OCI-LY7 (cell line): ENCODE data around the gene MEOX2. TPM values are rescaled to one million over a fixed set of nuclear protein-coding genes. Genes with fewer than 3 reads are reported as not detected.

Experiments
- BruUV-seq: library from RNA; stranded (reverse); fragments of 400-500 nt; replicated peaks from 2 replicates; lab custom pipeline; 2021; lab: Mats Ljungman, UMichigan
- CTCF ChIA-PET: fragments of 300-600 bp; sonication (Branson Sonifier 250); formaldehyde crosslinking; loops from one replicate; lab custom pipeline; 2022; ENCODE audit warnings: antibody characterized with exemption; ENCODE audit not compliant: unreplicated experiment; lab: Charles Lee
- POLR2A ChIA-PET: fragments of 300-600 bp; sonication (Branson Sonifier 250); formaldehyde crosslinking; loops from one replicate; lab custom pipeline; 2022; ENCODE audit warnings: antibody characterized with exemption; lab: Charles Lee
- DNase-seq: peaks from one replicate; pipeline ENCODE4 v3.0.0-alpha.2; 2015; ENCODE audit warnings: low spot score
- H2AFZ ChIP-seq: fragments of 200-600 bp; sonication (generic), shearing (Covaris generic); 2 replicates; pipeline ENCODE4 v1.6.1; 2014; ENCODE audit warnings: mild to moderate bottlenecking, antibody characterized with exemption, low read length, moderate library complexity
- H3K27ac ChIP-seq: fragments of 200-600 bp; sonication (generic); 2 replicates; pipeline ENCODE4 v1.5.1; 2014; ENCODE audit warnings: mixed run types, low read depth, mild to moderate bottlenecking, moderate library complexity, low read length, inconsistent platforms; ENCODE audit not compliant: poor library complexity, severe bottlenecking
- H3K36me3 ChIP-seq: fragments of 200-600 bp; sonication (generic); 2 replicates; pipeline ENCODE4 v1.6.1; 2014; ENCODE audit warnings: mild to moderate bottlenecking, antibody characterized with exemption, low read length, moderate library complexity, mixed read lengths; ENCODE audit not compliant: insufficient read depth
- H3K4me1 ChIP-seq: fragments of 200-600 bp; sonication (generic); 2 replicates; pipeline ENCODE4 v1.5.1; 2014; ENCODE audit warnings: mild to moderate bottlenecking, low read length; ENCODE audit not compliant: insufficient read depth, poor library complexity, severe bottlenecking
- H3K4me2 ChIP-seq: fragments of 200-600 bp; sonication (generic); 2 replicates; pipeline ENCODE4 v1.6.1; 2014; ENCODE audit warnings: mild to moderate bottlenecking, low read length
- H3K4me3 ChIP-seq: fragments of 200-600 bp; sonication (generic); 2 replicates; pipeline ENCODE4 v1.5.1; 2014; ENCODE audit warnings: mild to moderate bottlenecking, low read depth, low read length; ENCODE audit not compliant: poor library complexity, severe bottlenecking
- H3K79me2 ChIP-seq: fragments of 200-600 bp; sonication (generic); 2 replicates; pipeline ENCODE4 v1.6.1; 2016; ENCODE audit warnings: low read depth, mild to moderate bottlenecking, low read length, moderate library complexity, mixed read lengths; ENCODE audit not compliant: insufficient read depth
- H3K9me2 ChIP-seq: fragments of 200-600 bp; sonication (generic); 2 replicates; pipeline ENCODE4 v1.6.1; 2016; ENCODE audit warnings: mild to moderate bottlenecking, low read length, mixed read lengths; ENCODE audit not compliant: insufficient read depth
- H3K9me3 ChIP-seq: fragments of 200-600 bp; sonication (generic); 2 replicates; pipeline ENCODE4 v1.6.1; 2014; ENCODE audit warnings: mild to moderate bottlenecking, mixed run types, low read length, mixed read lengths
- H4K20me1 ChIP-seq: fragments of 200-600 bp; sonication (generic); 2 replicates; pipeline ENCODE4 v1.6.1; 2014; ENCODE audit warnings: mild to moderate bottlenecking, antibody characterized with exemption, low read length, moderate library complexity, mixed read lengths; ENCODE audit not compliant: insufficient read depth
- CTCF ChIP-seq: fragments of 200-600 bp; sonication (generic); conservative IDR thresholded peaks from 2 replicates; pipeline ENCODE4 v1.5.1; 2014; ENCODE audit warnings: mild to moderate bottlenecking, antibody characterized with exemption, low read length, moderate library complexity, mixed read lengths
- EZH2phosphoT487 ChIP-seq: fragments of 200-600 bp; sonication (generic); IDR thresholded peaks from 2 replicates; pipeline ENCODE4 v1.6.1; 2018; ENCODE audit warnings: low read depth, borderline replicate concordance, mild to moderate bottlenecking, mixed run types, antibody characterized with exemption, low read length, moderate library complexity, mixed read lengths
- intact Hi-C: fragments of 100-400 bp; cut with micrococcal nuclease; formaldehyde crosslinking; loops from one replicate; pipeline ENCODE4 v1.10.0; 2022; ENCODE audit not compliant: unreplicated experiment
- total RNA-seq, 2 experiments: library from RNA; depleted of rRNA in 1 of 2; stranded (reverse); fragments of >200 nt in 1 of 2; shearing (Covaris generic) in 1 of 2; gene quantifications; 2 replicates each; pipeline ENCODE4 v1.2.3, GENCODE V29; 2014 to 2022

The MEOX2 gene
- total RNA-seq, 2 experiments from 2014 or later = not detected

- Histone ChIP-seq H3K79me2 (no peaks in the 10 kb centered on the region), H3K4me3 (no peak overlapping the region), H3K9me2 (no peaks in the 10 kb centered on the region), H4K20me1 (no peaks in the 10 kb centered on the region), H3K4me1 (no peaks in the 10 kb centered on the region), H3K36me3 (no peaks in the 10 kb centered on the region), H3K4me2 (no peak overlapping the region), H3K9me3 (no peaks in the 10 kb centered on the region), H3K27ac (no peak overlapping the region), H2AFZ (no peak overlapping the region)
- CTCF ChIA-PET = no interaction called here
- BruUV-seq = no TSS peak
- DNase-seq = no peak
- POLR2A ChIA-PET = no interaction called here
- intact Hi-C loops = no loop called here
- no peak for TF ChIP-seq CTCF
- TF ChIP-seq EZH2phosphoT487 = no peak
These were observed 34.8 kb downstream of the MEOX2 start for GRCh38 chr7:15651693-15652092.

GRCh38 chr7:15650787-15651186, 35.7 kb downstream of the MEOX2 start:
- CTCF ChIA-PET = no interaction called here
- no peak overlapping the region for H3K4me2 ChIP-seq
- no peaks in the 10 kb centered on the region for H3K79me2 ChIP-seq
- no peaks in the 10 kb centered on the region for H3K9me3 ChIP-seq
- no TSS peak for BruUV-seq
- H3K4me3 ChIP-seq = no peak overlapping the region
- DNase-seq = no peak
- H3K36me3 ChIP-seq = no peaks in the 10 kb centered on the region
- H2AFZ ChIP-seq = no peak overlapping the region
- no peaks in the 10 kb centered on the region for H3K4me1 ChIP-seq
- H4K20me1 ChIP-seq = no peaks in the 10 kb centered on the region
- no peak for TF ChIP-seq EZH2phosphoT487
- no peak for TF ChIP-seq CTCF
- H3K27ac ChIP-seq = no peak overlapping the region
- H3K9me2 ChIP-seq = no peaks in the 10 kb centered on the region
- intact Hi-C loops = no loop called here
- POLR2A ChIA-PET = no interaction called here

GRCh38 chr7:15648461-15648961, 38.0 kb downstream of the MEOX2 start:
- POLR2A ChIA-PET = interaction anchor here (0.8 kb wide), 1 partner anchor 25 kb away, joined by 3 read pairs; no protein-coding TSS in a partner anchor
- Histone ChIP-seq H3K4me3 (no peak overlapping the region), H3K36me3 (no peaks in the 10 kb centered on the region), H3K9me3 (no peaks in the 10 kb centered on the region), H3K27ac (no peak overlapping the region), H3K9me2 (no peaks in the 10 kb centered on the region), H2AFZ (no peak overlapping the region), H3K4me2 (no peak overlapping the region), H3K79me2 (no peaks in the 10 kb centered on the region), H3K4me1 (no peaks in the 10 kb centered on the region), H4K20me1 (no peaks in the 10 kb centered on the region)
- no peak for TF ChIP-seq CTCF
- TF ChIP-seq EZH2phosphoT487 = no peak
- CTCF ChIA-PET = no interaction called here
- BruUV-seq = no TSS peak
- DNase-seq = no peak
- intact Hi-C loops = no loop called here
